ENCODE data around the gene ICAM5. TPM values are rescaled to one million over a fixed set of nuclear protein-coding genes. Genes with fewer than 3 reads are reported as not detected.
"Not testable (repeated sequence)": the region's sequence is repeated elsewhere in the genome, so short reads cannot be mapped to it uniquely, and the experiment has no call there.

ICAM5 gene
- polyA plus RNA-seq, 1 donor = 0.18 TPM

DNA sequence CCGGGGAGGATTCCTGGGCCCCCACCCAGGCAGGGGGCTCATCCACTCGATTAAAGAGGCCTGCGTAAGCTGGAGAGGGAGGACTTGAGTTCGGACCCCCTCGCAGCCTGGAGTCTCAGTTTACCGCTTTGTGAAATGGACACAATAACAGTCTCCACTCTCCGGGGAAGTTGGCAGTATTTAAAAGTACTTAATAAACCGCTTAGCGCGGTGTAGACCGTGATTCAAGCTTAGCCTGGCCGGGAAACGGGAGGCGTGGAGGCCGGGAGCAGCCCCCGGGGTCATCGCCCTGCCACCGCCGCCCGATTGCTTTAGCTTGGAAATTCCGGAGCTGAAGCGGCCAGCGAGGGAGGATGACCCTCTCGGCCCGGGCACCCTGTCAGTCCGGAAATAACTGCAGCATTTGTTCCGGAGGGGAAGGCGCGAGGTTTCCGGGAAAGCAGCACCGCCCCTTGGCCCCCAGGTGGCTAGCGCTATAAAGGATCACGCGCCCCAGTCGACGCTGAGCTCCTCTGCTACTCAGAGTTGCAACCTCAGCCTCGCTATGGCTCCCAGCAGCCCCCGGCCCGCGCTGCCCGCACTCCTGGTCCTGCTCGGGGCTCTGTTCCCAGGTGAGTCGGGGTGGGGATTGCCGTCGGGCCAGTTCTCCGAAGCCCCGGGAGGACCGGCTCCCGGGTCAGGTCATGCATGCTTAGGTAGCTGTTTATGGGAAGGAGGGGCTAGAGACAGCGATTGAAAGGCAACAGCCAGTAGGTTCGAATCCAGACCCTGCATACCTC lies 18.9 kb upstream of the ICAM5 start, which contains the start of gene ICAM1:
ICAM1 (plus strand) TSS at position 505 of the 779 bp plus-strand sequence; CDS start at position 545, 40 bp downstream.
- DNase-seq (ENCODE audit: low read depth) = no peak

DNA sequence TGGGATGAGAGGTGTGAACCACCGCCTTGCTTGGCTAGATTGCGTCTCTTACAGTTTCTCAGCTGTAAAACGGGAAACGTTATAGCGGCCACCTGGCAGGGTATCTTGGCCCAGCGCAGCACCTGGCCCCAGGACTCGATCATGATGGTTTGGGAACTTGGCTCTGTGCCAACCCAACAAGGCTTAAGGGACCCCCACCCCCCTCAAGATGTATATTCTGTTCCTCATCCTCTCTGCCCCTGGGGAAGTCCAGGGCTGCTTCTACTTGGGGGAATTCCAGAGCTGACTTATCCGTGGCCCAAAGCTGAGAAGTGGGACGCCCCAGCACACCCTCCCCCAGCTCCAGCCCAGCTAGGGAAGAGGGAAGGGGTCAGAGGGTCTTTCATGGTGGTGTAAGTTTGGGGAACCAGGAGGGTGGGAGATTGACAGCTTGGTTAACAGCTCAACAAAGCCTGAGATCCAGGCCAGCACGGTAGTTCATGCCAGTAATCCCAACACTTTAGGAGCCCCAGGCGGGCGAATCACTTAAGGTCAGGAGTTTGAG lies 18.1 kb upstream of the ICAM5 start:
- DNase-seq (ENCODE audit: low read depth) = no peak

DNA sequence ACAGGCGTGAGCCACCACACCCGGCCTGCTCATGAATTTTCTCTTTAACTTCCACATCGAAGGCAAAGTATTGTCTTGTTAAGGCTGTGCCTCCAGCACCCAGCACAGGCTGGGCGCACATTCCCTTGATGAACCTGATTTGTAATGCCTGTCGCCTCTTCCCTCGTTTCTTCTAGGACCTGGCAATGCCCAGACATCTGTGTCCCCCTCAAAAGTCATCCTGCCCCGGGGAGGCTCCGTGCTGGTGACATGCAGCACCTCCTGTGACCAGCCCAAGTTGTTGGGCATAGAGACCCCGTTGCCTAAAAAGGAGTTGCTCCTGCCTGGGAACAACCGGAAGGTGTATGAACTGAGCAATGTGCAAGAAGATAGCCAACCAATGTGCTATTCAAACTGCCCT lies 15.2 kb upstream of the ICAM5 start:
- no peak for DNase-seq (ENCODE audit: low read depth)

DNA sequence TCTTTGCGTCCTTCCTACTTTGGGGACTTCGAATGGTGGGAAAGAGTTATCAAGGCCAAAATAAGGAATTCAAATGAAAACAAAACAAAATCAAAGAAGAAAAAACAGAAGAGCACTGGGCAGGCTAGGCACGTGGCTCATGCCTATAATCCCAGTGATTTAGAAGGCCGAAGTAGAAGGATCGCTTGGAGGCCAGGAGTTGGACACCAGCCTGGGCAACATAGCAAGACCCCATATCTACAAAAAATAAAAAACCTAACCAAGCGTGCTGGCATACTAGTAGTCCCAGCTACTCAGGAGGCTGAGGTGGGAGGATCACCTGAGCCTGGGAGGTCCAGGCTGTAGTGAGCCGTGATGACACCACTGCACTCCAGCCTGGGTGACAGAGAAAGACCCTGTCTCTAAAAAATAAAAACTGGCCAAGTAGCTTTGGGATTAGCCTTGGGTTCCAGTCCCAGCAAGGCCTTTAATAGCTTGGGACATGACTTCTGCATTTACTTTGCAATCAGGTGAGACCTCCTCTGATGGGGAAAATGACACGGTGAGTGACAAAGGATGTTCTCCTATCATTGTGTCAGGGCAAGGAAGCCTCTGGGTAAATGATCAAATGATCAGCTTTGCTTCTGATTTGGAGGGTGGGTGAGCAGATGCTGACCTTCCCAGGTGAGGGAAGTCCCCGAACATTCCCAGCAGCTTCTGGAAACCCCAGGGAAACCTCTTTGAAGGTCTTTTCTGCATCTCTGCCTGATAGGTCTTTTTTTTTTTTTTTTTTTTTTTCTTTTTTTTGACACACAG lies 11.8 kb upstream of the ICAM5 start:
- DNase-seq (ENCODE audit: low read depth) = no peak

DNA sequence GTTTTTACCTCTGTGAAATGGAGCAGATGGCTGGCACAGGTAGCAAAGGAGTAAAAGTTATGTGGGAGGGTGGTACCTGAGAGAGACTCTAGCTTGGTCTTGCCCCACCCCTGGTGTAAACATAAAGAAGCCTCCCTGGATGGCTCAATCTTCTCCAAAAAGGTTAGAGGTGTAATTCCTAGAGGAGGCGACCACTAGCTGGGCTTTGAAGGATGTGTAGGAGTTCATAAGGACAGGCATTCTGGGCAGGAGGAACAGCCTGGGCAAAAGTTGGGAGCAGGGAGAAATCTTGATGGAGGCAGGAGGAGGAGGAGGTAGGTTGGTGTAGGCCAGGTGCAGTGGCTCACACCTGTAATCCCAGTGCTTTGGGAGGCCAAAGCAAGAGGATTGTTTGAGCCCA lies 10.8 kb upstream of the ICAM5 start:
- no peak for DNase-seq (ENCODE audit: low read depth)

DNA sequence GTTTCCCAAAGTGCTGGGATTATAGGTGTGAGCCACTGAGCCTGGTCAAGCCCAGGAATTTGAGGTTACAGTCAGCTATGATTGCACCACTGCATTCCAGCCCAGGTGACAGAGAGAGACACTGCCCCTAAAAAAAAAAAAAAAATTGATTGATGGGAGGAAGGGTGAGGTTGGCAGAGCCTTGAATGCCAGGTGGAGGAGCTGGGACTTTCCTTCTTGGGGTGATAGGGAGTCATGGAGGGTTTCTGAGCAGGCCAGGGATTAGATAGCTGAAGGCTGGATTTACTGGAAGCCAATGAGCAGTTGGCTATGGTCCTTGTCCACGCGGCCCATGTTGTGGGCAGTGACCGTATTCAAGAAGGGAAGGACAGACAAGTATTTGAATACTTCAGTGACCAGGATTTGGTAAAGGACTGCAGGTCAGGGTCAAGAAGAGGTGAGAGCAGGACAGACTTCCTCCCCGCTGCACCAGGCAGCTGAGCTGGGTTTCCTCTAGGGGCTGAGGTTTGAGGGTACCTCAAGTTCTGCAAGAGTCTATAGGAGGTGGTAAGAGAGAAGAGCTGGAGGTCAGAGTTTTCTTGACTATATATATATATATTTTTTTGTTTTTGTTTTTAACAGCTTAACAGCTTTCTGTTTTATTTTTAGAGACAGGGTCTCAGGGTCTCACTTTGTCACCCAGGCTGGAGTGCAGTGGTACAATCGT lies 9.9 kb upstream of the ICAM5 start:
- DNase-seq (ENCODE audit: low read depth) = no peak

DNA sequence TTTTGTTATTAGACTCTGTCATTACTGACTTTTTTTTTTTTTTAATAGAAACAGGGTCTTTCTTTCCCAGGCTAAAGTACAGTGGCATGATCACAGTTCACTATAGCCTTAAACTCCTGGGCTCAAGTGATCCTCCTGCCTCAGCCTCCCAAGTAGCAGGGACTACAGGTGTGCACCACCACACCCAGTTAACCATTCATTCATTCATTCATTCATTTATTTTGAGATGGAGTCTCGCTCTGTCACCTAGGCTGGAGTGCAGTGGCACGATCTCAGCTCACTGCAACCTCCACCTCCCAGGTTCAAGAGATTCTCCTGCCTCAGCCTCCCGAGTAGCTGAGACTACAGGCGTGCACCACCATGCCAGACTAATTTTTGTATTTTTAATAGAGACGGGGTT lies 7.7 kb upstream of the ICAM5 start:
- not testable (repeated sequence) for DNase-seq (ENCODE audit: low read depth)

DNA sequence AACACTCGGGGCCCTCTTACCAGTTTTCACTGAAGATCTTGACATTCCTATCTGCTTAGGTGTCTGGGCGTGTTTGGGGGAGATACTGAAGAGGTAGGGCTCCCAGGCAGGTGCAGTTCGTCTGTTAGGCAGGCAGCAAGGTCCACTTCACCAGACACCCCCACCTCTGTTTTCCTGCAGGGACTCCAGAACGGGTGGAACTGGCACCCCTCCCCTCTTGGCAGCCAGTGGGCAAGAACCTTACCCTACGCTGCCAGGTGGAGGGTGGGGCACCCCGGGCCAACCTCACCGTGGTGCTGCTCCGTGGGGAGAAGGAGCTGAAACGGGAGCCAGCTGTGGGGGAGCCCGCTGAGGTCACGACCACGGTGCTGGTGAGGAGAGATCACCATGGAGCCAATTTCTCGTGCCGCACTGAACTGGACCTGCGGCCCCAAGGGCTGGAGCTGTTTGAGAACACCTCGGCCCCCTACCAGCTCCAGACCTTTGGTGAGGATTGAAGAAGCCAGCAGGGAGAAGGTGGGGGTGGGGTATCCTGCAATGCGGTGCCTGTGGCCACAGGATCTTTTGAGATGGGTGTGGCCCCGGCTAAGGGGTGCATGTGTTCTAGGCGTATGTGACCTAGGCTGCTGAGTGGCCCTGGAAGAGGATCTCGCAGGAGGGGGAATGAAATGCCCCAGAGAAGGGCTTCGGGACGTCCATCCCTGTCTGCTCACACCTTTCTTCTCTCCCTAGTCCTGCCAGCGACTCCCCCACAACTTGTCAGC lies 6.3 kb upstream of the ICAM5 start:
- no peak for DNase-seq (ENCODE audit: low read depth)

DNA sequence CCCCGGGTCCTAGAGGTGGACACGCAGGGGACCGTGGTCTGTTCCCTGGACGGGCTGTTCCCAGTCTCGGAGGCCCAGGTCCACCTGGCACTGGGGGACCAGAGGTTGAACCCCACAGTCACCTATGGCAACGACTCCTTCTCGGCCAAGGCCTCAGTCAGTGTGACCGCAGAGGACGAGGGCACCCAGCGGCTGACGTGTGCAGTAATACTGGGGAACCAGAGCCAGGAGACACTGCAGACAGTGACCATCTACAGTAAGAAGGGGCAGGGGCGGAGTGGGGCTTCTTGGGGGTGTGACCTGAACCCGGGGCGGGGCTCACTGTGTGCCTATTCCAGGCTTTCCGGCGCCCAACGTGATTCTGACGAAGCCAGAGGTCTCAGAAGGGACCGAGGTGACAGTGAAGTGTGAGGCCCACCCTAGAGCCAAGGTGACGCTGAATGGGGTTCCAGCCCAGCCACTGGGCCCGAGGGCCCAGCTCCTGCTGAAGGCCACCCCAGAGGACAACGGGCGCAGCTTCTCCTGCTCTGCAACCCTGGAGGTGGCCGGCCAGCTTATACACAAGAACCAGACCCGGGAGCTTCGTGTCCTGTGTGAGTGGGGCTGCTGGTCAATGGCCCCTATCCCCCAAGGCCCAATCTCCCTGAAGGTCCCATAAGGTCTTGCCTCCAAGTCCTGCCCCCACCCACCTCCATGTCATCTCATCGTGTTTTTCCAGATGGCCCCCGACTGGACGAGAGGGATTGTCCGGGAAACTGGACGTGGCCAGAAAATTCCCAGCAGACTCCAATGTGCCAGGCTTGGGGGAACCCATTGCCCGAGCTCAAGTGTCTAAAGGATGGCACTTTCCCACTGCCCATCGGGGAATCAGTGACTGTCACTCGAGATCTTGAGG lies 5.4 kb upstream of the ICAM5 start:
- DNase-seq (ENCODE audit: low read depth) = no peak

DNA sequence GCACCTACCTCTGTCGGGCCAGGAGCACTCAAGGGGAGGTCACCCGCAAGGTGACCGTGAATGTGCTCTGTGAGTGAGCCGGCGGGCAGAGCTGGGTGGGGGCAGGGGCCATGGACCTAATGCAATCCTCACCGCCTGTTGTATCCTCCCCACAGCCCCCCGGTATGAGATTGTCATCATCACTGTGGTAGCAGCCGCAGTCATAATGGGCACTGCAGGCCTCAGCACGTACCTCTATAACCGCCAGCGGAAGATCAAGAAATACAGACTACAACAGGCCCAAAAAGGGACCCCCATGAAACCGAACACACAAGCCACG lies 4.8 kb upstream of the ICAM5 start:
- DNase-seq (ENCODE audit: low read depth) = no peak

DNA sequence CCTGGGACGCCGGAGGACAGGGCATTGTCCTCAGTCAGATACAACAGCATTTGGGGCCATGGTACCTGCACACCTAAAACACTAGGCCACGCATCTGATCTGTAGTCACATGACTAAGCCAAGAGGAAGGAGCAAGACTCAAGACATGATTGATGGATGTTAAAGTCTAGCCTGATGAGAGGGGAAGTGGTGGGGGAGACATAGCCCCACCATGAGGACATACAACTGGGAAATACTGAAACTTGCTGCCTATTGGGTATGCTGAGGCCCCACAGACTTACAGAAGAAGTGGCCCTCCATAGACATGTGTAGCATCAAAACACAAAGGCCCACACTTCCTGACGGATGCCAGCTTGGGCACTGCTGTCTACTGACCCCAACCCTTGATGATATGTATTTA lies 4.4 kb upstream of the ICAM5 start:
- DNase-seq (ENCODE audit: low read depth) = no peak

DNA sequence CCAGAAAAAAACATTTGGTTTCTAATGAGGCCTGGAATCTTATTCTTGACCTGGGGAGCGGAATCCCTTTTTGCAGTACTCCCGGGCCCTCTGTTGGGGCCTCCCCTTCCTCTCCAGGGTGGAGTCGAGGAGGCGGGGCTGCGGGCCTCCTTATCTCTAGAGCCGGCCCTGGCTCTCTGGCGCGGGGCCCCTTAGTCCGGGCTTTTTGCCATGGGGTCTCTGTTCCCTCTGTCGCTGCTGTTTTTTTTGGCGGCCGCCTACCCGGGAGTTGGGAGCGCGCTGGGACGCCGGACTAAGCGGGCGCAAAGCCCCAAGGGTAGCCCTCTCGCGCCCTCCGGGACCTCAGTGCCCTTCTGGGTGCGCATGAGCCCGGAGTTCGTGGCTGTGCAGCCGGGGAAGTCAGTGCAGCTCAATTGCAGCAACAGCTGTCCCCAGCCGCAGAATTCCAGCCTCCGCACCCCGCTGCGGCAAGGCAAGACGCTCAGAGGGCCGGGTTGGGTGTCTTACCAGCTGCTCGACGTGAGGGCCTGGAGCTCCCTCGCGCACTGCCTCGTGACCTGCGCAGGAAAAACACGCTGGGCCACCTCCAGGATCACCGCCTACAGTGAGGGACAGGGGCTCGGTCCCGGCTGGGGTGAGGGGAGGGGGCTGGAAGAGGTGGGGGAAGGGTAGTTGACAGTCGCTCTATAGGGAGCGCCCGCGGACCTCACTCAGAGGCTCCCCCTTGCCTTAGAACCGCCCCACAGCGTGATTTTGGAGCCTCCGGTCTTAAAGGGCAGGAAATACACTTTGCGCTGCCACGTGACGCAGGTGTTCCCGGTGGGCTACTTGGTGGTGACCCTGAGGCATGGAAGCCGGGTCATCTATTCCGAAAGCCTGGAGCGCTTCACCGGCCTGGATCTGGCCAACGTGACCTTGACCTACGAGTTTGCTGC lies 2.7 kb upstream of the ICAM5 start, which contains the start of gene ICAM4:
ICAM4 (plus strand) TSS at position 153 of the 935 bp plus-strand sequence; CDS start at position 211, 58 bp downstream.
- no peak for DNase-seq (ENCODE audit: low read depth)

DNA sequence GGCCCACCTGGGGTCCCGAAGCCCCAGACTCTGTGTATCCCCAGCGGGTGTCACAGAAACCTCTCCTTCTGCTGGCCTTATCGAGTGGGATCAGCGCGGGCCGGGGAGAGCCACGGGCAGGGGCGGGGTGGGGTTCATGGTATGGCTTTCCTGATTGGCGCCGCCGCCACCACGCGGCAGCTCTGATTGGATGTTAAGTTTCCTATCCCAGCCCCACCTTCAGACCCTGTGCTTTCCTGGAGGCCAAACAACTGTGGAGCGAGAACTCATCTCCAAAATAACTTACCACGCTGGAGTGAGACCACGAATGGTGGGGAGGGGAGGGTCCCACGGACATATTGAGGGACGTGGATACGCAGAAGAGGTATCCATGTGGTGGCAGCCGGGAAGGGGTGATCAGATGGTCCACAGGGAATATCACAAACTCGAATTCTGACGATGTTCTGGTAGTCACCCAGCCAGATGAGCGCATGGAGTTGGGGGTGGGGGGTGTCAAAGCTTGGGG lies 1.0 kb upstream of the ICAM5 start:
- no peak for DNase-seq (ENCODE audit: low read depth)

DNA sequence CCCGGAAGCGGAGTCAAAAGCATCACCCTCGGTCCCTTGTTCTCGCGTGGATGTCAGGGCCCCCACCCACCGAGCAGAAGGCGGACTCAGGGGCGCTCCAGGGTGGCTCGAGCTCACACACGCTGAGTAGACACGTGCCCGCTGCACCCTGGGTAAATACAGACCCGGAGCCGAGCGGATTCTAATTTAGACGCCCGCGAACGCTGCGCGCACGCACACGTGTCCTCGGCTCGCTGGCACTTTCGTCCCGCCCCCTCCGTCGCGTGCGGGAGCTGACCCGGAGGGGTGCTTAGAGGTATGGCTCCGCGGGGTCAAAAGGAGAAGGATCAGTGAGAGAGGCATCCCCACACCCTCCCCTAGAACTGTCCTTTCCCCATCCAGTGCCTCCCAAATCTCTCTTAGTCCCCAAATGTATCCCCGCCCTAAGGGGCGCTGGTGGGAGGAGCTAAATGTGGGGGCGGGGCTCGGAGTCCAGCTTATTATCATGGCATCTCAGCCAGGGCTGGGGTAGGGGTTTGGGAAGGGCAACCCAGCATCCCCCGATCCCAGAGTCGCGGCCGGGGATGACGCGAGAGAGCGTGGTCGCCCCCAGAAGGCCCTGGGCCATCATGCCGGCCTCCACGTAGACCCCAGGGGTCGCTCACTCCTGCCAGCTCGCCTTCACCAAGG lies 451 bp upstream of the ICAM5 start:
- no peak for DNase-seq (ENCODE audit: low read depth)

DNA sequence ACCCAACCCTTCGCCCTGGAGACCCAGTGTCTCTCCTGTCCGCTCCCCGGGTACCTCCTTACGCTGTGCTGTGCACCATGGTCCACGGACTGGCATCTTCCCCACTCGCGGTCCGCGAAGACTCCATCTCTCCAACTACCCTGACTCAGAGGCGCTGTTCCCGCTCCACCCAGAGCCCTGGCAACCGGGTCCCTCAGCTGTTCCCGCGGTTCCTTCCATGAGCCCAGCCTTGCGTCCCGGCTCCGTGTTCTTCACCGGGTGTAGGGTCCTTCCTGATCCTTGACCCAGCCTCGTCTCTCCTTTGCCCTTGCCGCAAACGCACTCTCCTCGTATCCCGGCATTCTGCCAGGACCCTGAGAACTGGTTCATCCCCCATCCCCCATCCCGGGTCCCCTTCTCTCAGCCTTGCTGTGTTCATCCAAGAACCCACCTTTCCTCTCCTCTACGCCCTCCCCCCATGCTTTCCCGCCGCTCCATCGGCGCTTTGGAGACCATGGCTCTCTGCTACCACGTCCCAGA lies 664 bp downstream of the ICAM5 start:
- no peak for DNase-seq (ENCODE audit: low read depth)

DNA sequence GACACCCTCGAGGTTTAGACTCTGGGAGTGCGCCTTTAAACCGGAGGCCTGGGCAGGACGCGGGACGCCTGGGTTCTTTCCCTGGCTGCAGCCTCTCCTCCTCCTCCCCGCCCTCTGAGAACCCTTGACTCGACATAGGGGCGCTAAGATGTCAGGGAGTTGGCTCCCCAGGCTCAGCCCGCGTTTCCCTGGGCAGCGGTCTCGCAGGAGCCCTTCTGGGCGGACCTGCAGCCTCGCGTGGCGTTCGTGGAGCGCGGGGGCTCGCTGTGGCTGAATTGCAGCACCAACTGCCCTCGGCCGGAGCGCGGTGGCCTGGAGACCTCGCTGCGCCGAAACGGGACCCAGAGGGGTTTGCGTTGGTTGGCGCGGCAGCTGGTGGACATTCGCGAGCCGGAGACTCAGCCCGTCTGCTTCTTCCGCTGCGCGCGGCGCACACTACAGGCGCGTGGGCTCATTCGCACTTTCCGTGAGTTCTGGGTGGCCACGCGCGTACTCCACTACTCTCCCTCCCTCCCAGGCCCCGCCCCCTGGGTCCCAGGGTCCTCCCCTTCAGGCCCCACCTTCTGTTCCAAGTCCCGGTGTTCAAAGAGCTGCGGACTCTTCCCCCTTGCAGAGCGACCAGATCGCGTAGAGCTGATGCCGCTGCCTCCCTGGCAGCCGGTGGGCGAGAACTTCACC lies 1.3 kb downstream of the ICAM5 start:
- no peak for DNase-seq (ENCODE audit: low read depth)

DNA sequence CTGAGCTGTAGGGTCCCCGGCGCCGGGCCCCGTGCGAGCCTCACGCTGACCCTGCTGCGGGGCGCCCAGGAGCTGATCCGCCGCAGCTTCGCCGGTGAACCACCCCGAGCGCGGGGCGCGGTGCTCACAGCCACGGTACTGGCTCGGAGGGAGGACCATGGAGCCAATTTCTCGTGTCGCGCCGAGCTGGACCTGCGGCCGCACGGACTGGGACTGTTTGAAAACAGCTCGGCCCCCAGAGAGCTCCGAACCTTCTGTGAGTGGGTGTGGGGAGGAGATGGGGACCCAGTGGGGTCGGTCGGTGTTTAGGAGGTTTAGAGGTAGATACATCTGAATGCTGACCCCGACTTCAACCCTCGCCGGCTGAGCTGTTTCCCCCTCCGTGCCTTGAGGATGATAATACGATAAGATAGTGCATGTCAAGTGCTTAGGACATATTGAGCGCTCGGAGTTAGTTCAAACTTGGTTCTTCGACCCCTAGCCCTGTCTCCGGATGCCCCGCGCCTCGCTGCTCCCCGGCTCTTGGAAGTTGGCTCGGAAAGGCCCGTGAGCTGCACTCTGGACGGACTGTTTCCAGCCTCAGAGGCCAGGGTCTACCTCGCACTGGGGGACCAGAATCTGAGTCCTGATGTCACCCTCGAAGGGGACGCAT lies 1.9 kb downstream of the ICAM5 start:
- no peak for DNase-seq (ENCODE audit: low read depth)
